RCC 7860 (cell line): Measurements from ENCODE around the gene NOM1.

Experiments used
- DNase-seq: peaks from one replicate; pipeline ENCODE4 v3.0.0-alpha.2; 2015; ENCODE audit warnings: low spot score
- FAIRE-seq: peaks from 2 replicates; lab custom pipeline; 2012; peaks lifted over from hg19 to GRCh38; lab: Jason Lieb, UNC

NOM1 gene

DNA sequence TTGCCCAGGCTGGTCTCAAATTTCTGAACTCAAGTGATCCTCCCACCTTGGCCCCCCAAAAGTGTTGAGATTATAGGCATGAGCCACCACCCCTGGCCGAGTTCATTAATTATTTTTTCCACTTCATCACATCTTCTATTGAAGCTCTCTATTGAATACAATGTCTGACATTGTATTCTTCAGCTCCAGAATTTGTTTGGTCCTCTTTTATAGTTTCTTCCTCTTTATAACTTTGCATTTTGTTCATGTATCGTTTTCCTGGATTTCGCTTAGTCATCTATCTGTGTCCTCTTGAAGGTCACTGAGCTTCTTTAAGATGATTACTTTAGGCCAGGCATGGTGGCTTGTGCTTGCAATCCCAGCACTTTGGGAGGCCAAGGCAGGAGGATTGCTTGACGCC, 30.2 kb downstream of the NOM1 start:
- FAIRE-seq (no peak), DNase-seq (no peak)

DNA sequence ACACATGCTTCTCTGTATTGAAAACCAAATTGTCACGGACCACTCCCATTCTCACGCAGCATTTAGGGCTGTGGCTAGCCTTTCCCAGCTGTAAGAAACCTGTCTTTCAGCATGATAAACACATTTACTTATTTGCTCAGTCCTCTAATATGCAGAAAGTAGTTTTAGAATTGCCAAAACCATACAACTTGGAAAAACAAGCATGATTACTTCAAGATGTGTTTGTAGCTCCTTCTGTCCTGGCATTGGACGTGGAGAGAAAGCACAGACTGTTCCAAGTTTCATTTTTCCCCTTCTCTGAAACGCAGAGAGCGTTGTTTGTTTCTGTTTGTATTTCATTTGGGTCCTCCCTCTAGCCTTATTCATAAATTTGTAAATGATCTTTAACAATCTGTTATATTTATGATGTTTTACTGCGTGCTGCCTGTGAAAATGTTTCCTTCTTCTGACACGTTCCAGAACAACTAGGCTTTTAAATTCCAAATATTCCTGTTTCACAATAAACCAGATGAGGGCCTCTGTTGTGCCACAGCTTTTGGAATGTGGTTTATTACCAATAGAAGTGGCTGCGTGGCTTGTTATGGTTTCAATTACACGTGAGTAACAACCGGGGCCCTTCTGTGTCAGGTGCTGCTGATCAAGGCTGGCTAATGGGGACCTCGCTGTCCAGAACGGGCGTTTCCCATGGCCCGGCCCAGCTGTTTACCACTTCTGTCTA, 34.8 kb downstream of the NOM1 start:
- FAIRE-seq (no peak), DNase-seq (no peak)

- FAIRE-seq (no peak), DNase-seq (no peak)
Measured at GRCh38 chr7:156985101-156985992, 35.8 kb downstream of the NOM1 start.

GRCh38 chr7:156986378-156986777, 36.9 kb downstream of the NOM1 start:
- no peak for FAIRE-seq
- DNase-seq = no peak

DNA sequence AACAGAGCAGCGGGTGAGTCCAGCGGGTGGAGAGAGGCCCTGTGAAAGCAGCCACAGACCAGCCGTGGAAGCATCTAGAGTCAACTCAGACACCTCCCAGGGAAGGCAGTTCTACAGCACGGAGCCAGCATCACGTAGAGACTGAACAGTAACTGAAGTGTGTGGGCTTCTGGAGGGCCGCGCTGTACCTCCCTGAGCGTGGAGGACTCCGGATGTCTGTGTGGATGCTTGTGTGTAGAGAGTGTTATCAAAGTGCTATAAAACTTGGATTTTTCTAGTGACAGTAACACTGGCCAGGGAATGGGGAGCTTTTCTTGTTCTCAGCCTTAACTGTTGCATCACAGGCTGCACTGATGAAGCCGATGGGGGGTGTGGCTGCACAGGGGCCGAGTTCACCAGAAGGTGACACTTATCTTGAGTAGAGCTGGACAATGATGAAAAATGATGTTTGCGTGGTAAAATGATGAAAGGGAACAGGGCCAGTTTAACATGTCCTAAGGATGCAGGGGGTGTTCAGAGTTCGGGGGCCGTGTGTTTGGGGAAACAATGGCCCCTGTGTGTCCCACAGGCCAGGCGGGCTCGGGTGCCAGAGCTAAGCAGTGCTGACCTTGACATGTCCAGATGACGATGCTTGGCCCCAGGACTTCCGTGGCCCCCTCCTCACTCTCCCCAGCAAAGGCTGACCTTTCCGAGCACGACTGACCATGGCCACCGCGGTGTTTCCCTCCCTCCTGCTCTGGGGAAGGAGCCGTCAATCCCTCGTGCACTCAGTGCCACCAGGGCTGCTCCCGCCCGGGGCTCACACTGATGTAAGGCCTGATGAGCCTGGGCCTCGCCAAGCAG, 39.1 kb downstream of the NOM1 start:
- DNase-seq = no peak
- FAIRE-seq = no peak

GRCh38 chr7:156989766-156990535, 40.4 kb downstream of the NOM1 start:
- FAIRE-seq (no peak), DNase-seq (no peak)

GRCh38 chr7:156993021-156993924, 43.8 kb downstream of the NOM1 start:
- no peak for FAIRE-seq
- no peak for DNase-seq

GRCh38 chr7:156993925-156994235, 44.4 kb downstream of the NOM1 start:
- FAIRE-seq (no peak), DNase-seq (no peak)

DNA sequence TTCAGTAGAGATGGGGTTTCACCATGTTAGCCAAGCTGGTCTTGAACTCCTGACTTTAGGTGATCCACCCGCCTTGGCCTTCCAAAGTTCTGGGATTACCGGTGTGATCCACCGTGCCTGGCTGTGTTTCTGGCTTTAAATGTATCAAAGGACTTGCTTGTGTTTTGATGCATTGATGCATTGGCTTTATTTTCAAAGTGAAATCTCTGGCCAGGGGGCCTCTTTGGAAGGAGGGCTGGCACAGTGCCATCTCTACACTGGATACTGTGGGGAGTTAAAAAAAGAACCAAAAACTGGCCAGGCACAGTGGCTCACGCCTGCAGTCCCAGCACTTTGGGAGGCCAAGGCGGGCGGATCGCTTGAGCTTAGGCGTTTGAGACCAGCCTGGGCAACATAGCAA, 44.9 kb downstream of the NOM1 start:
- no peak for DNase-seq

GRCh38 chr7:156998988-156999957, 49.8 kb downstream of the NOM1 start:
- DNase-seq (no peak), FAIRE-seq (no peak)

More for the DNA sequence above, 44.9 kb downstream of the NOM1 start:
- FAIRE-seq = no peak

GRCh38 chr7:156999958-157000726, 50.6 kb downstream of the NOM1 start:
- FAIRE-seq = no peak

DNA sequence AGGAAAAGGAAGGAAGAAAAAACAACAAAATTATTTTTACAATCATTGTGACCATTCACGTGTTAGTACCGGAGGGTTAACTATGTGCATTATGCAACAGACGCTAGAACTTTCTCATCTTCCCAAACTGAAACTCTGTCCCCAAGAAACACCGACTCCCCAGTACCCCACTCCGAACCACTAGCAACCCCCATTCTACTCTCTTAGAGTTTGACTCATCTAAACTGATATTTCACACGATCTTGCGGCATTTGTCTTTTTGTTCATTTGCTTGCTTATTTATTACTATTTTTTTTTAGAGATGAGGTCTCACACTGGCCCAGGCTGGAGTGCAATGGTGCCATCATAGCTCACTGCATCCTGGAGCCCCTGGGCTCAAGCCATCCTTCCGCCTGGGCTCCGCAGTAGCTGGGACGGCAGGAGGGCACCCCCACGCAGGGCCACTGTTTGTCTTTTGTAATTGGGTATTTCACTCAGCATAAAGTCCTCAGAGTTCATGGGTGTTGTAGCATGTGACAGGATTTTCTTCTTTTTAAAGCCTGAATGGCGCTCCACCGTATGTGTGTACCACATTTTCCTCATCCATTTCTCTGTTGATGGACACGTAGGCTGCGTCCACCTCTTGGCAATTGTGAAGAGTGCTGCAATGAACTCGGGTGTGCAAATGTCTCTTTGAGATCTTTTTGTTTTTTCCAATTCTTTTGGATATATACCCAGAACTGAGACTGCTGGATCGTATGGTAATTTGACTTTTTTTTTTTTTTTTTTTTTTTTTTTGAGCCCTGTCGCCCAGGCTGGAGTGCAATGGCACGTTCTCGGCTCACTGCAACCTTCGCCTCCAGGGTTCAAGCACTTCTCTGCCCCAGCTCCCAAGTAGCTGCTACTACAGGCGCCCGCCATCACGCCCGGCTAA, 51.5 kb downstream of the NOM1 start:
- no peak for DNase-seq
- FAIRE-seq = no peak

More at GRCh38 chr7:156999958-157000726, 50.6 kb downstream of the NOM1 start:
- no peak for DNase-seq

GRCh38 chr7:157001920-157002818, 52.7 kb downstream of the NOM1 start:
- FAIRE-seq = no peak
- DNase-seq = no peak

DNA sequence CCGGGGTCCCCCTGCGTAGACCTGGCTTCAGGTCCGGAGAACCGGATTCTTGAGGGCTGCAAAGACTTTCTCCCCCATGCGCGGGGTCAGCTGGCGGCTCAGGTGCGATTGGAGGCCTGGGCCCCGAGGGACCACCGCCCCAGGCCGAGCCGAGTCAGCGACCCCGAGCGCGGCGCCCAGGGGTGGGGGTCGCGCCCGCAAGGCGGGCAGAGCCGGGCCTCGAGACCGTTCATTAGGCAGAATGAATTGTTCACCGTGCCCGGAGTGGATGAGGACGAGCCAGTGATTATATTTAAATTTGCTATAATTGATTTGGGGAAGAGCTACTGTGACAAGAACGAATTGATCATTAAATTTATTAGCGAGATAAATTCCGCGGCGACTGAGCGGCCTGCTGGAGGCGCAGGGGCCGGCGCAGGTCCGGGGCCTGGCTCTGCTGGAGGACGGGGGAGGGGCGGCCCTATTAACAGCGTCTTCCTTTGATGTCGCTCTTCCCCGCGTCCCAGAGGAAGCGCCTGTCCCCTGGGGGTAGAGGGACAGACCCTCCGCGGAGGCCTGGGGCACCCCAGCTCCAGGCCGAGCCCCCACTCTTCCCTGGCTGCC, 53.4 kb downstream of the NOM1 start:
- DNase-seq (no peak), FAIRE-seq (no peak)

- DNase-seq = no peak
- FAIRE-seq = no peak
Measured at GRCh38 chr7:157003445-157003755, 53.9 kb downstream of the NOM1 start.
